OCI-LY7 (cell line): ENCODE data around the gene SOWAHA. TPM values are rescaled to one million over a fixed set of nuclear protein-coding genes. Genes with fewer than 3 reads are reported as not detected.

Source experiments
- BruUV-seq: library from RNA; stranded (reverse); fragments of 400-500 nt; replicated peaks from 2 replicates; lab custom pipeline; 2021; lab: Mats Ljungman, UMichigan
- CTCF ChIA-PET: fragments of 300-600 bp; sonication (Branson Sonifier 250); formaldehyde crosslinking; loops from one replicate; lab custom pipeline; 2022; ENCODE audit warnings: antibody characterized with exemption; ENCODE audit not compliant: unreplicated experiment; lab: Charles Lee
- POLR2A ChIA-PET: fragments of 300-600 bp; sonication (Branson Sonifier 250); formaldehyde crosslinking; loops from one replicate; lab custom pipeline; 2022; ENCODE audit warnings: antibody characterized with exemption; lab: Charles Lee
- DNase-seq: peaks from one replicate; pipeline ENCODE4 v3.0.0-alpha.2; 2015; ENCODE audit warnings: low spot score
- H2AFZ ChIP-seq: fragments of 200-600 bp; sonication (generic), shearing (Covaris generic); 2 replicates; pipeline ENCODE4 v1.6.1; 2014; ENCODE audit warnings: mild to moderate bottlenecking, antibody characterized with exemption, low read length, moderate library complexity
- H3K27ac ChIP-seq: fragments of 200-600 bp; sonication (generic); 2 replicates; pipeline ENCODE4 v1.5.1; 2014; ENCODE audit warnings: mixed run types, low read depth, mild to moderate bottlenecking, moderate library complexity, low read length, inconsistent platforms; ENCODE audit not compliant: poor library complexity, severe bottlenecking
- H3K36me3 ChIP-seq: fragments of 200-600 bp; sonication (generic); 2 replicates; pipeline ENCODE4 v1.6.1; 2014; ENCODE audit warnings: mild to moderate bottlenecking, antibody characterized with exemption, low read length, moderate library complexity, mixed read lengths; ENCODE audit not compliant: insufficient read depth
- H3K4me1 ChIP-seq: fragments of 200-600 bp; sonication (generic); 2 replicates; pipeline ENCODE4 v1.5.1; 2014; ENCODE audit warnings: mild to moderate bottlenecking, low read length; ENCODE audit not compliant: insufficient read depth, poor library complexity, severe bottlenecking
- H3K4me2 ChIP-seq: fragments of 200-600 bp; sonication (generic); 2 replicates; pipeline ENCODE4 v1.6.1; 2014; ENCODE audit warnings: mild to moderate bottlenecking, low read length
- H3K4me3 ChIP-seq: fragments of 200-600 bp; sonication (generic); 2 replicates; pipeline ENCODE4 v1.5.1; 2014; ENCODE audit warnings: mild to moderate bottlenecking, low read depth, low read length; ENCODE audit not compliant: poor library complexity, severe bottlenecking
- H3K79me2 ChIP-seq: fragments of 200-600 bp; sonication (generic); 2 replicates; pipeline ENCODE4 v1.6.1; 2016; ENCODE audit warnings: low read depth, mild to moderate bottlenecking, low read length, moderate library complexity, mixed read lengths; ENCODE audit not compliant: insufficient read depth
- H3K9me2 ChIP-seq: fragments of 200-600 bp; sonication (generic); 2 replicates; pipeline ENCODE4 v1.6.1; 2016; ENCODE audit warnings: mild to moderate bottlenecking, low read length, mixed read lengths; ENCODE audit not compliant: insufficient read depth
- H3K9me3 ChIP-seq: fragments of 200-600 bp; sonication (generic); 2 replicates; pipeline ENCODE4 v1.6.1; 2014; ENCODE audit warnings: mild to moderate bottlenecking, mixed run types, low read length, mixed read lengths
- H4K20me1 ChIP-seq: fragments of 200-600 bp; sonication (generic); 2 replicates; pipeline ENCODE4 v1.6.1; 2014; ENCODE audit warnings: mild to moderate bottlenecking, antibody characterized with exemption, low read length, moderate library complexity, mixed read lengths; ENCODE audit not compliant: insufficient read depth
- CTCF ChIP-seq: fragments of 200-600 bp; sonication (generic); conservative IDR thresholded peaks from 2 replicates; pipeline ENCODE4 v1.5.1; 2014; ENCODE audit warnings: mild to moderate bottlenecking, antibody characterized with exemption, low read length, moderate library complexity, mixed read lengths
- EZH2phosphoT487 ChIP-seq: fragments of 200-600 bp; sonication (generic); IDR thresholded peaks from 2 replicates; pipeline ENCODE4 v1.6.1; 2018; ENCODE audit warnings: low read depth, borderline replicate concordance, mild to moderate bottlenecking, mixed run types, antibody characterized with exemption, low read length, moderate library complexity, mixed read lengths
- intact Hi-C: fragments of 100-400 bp; cut with micrococcal nuclease; formaldehyde crosslinking; loops from one replicate; pipeline ENCODE4 v1.10.0; 2022; ENCODE audit not compliant: unreplicated experiment
- total RNA-seq, 2 experiments: library from RNA; depleted of rRNA in 1 of 2; stranded (reverse); fragments of >200 nt in 1 of 2; shearing (Covaris generic) in 1 of 2; gene quantifications; 2 replicates each; pipeline ENCODE4 v1.2.3, GENCODE V29; 2014 to 2022

SOWAHA gene
- total RNA-seq, 2 experiments from 2014 or later, result not detected

- Histone ChIP-seq H3K4me2 (no peak overlapping the region), H3K4me1 (no peaks in the 10 kb centered on the region), H2AFZ (no peak overlapping the region), H3K4me3 (no peak overlapping the region), H3K36me3 (no peaks in the 10 kb centered on the region), H4K20me1 (no peaks in the 10 kb centered on the region), H3K9me2 (no peaks in the 10 kb centered on the region), H3K27ac (no peak overlapping the region), H3K79me2 (no peaks in the 10 kb centered on the region), H3K9me3 (no peaks in the 10 kb centered on the region)
- no peak for DNase-seq
- no peak for TF ChIP-seq CTCF
- no peak for TF ChIP-seq EZH2phosphoT487
- ChIA-PET CTCF (no interaction called here), POLR2A (interaction anchor here (0.7 kb wide), 1 partner anchor 9 kb away, joined by 3 read pairs; no protein-coding TSS in a partner anchor)
- intact Hi-C loops, result loop anchor here (10.0 kb wide), 1 partner anchor 455 kb away; no protein-coding TSS in a partner anchor
- BruUV-seq, result no TSS peak
These were observed 26.6 kb downstream of the SOWAHA start for GRCh38 chr5:132839426-132840301.

GRCh38 chr5:132840313-132840712, 27.2 kb downstream of the SOWAHA start:
- intact Hi-C loops, result no loop called here
- no peak overlapping the region for H3K4me2 ChIP-seq
- POLR2A ChIA-PET, result no interaction called here
- no peaks in the 10 kb centered on the region for H3K4me1 ChIP-seq
- no peaks in the 10 kb centered on the region for H3K36me3 ChIP-seq
- no peaks in the 10 kb centered on the region for H4K20me1 ChIP-seq
- TF ChIP-seq EZH2phosphoT487, result no peak
- TF ChIP-seq CTCF, result no peak
- no peaks in the 10 kb centered on the region for H3K9me2 ChIP-seq
- no TSS peak for BruUV-seq
- CTCF ChIA-PET, result no interaction called here
- H3K27ac ChIP-seq, result no peak overlapping the region
- no peaks in the 10 kb centered on the region for H3K79me2 ChIP-seq
- no peak for DNase-seq
- no peak overlapping the region for H3K4me3 ChIP-seq
- no peaks in the 10 kb centered on the region for H3K9me3 ChIP-seq
- H2AFZ ChIP-seq, result no peak overlapping the region

DNA sequence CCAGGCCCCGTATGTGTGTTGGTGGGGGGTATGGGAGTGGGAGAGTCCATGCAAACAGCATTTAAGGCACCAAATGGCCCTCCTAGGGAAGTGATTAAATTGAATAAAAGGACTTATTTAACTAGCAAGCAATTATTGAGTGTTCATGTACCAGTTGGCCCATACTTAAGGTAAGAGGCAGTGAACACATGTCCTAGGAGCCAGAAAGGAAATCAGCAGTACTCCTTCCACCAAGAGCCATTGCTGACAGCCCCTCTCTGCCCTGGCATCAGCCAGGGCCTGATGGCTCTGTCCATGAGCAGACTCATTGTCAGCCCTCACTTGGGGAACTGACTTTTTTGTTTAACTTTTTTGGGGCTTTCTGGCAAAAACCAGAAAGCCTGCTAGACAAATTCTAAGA, 27.8 kb downstream of the SOWAHA start:
- no peaks in the 10 kb centered on the region for H3K9me2 ChIP-seq
- no peak overlapping the region for H3K27ac ChIP-seq
- no peak overlapping the region for H3K4me2 ChIP-seq
- H3K4me3 ChIP-seq, result no peak overlapping the region
- no peaks in the 10 kb centered on the region for H3K4me1 ChIP-seq
- no TSS peak for BruUV-seq
- H2AFZ ChIP-seq, result no peak overlapping the region
- DNase-seq, result no peak
- CTCF ChIA-PET, result no interaction called here
- H4K20me1 ChIP-seq, result no peaks in the 10 kb centered on the region
- intact Hi-C loops, result no loop called here
- TF ChIP-seq CTCF, result no peak
- TF ChIP-seq EZH2phosphoT487, result no peak
- no peaks in the 10 kb centered on the region for H3K79me2 ChIP-seq
- H3K9me3 ChIP-seq, result no peaks in the 10 kb centered on the region
- no peaks in the 10 kb centered on the region for H3K36me3 ChIP-seq
- POLR2A ChIA-PET, result interaction anchor here (0.6 to 0.9 kb wide), 4 partner anchors 11 to 166 kb away, joined by 3 to 8 read pairs (median 4); no protein-coding TSS in a partner anchor
